ENCODE results near the gene CLN6. TPM values are rescaled to one million over a fixed set of nuclear protein-coding genes. Genes with fewer than 3 reads are reported as not detected.
A peak's percentile ranks its signal among the peaks of the same experiment; 100 is the strongest.

The CLN6 gene
- total and polyA plus RNA-seq, 10 donors, result 9.8 to 38.6 (median 27.1) TPM

GRCh38 chr15:68201879-68202261 is 27.7 kb downstream of the CLN6 start:
- 45 to 65% (median 51%) methylated on average over 3 of the region's 3 CpGs for WGBS, 5 donors
- H3K27ac ChIP-seq, result no peak overlapping the region

GRCh38 chr15:68201153-68201878 is 28.2 kb downstream of the CLN6 start:
- no peak for DNase-seq
- H3K9me3 ChIP-seq, result no peaks in the 10 kb centered on the region
- intact Hi-C loops (cut with DNase I; ENCODE audit: low total_unique reads), result no loop called here
- peaks cover 0 to 19% (median 0%) of the 10 kb centered on the region in 6 donors for H3K36me3 ChIP-seq
- H3K4me1 ChIP-seq, result peaks cover 0 to 62% (median 26%) of the 10 kb centered on the region in 6 donors
- H3K27ac ChIP-seq, result no peak overlapping the region
- 90 to 96% (median 92%) methylated on average over 6 to 7 of the region's 7 CpGs for WGBS, 5 donors
- no peak for TF ChIP-seq POLR2A (IDR thresholded peaks at IDR 0.05)
- TF ChIP-seq POLR2AphosphoS5 (IDR thresholded peaks at IDR 0.05), result peak in 1 of 3 donors; percentile 11
- TF ChIP-seq CTCF (IDR thresholded peaks at IDR 0.05 in 8 of 11, conservative IDR thresholded peaks at IDR 0.05 in 3 of 11), result no peak
- no peak overlapping the region for H3K4me3 ChIP-seq
- no peaks in the 10 kb centered on the region for H3K27me3 ChIP-seq (replicated peaks in 1 of 7)

More at GRCh38 chr15:68201879-68202261, 27.7 kb downstream of the CLN6 start:
- TF ChIP-seq POLR2AphosphoS5 (IDR thresholded peaks at IDR 0.05), result no peak
- no peak for TF ChIP-seq POLR2A (IDR thresholded peaks at IDR 0.05)
- TF ChIP-seq CTCF (IDR thresholded peaks at IDR 0.05 in 8 of 11, conservative IDR thresholded peaks at IDR 0.05 in 3 of 11), result no peak
- no peak overlapping the region for H3K4me3 ChIP-seq
- intact Hi-C loops (cut with DNase I; ENCODE audit: low total_unique reads), result no loop called here
- H3K27me3 ChIP-seq (replicated peaks in 1 of 7), result no peaks in the 10 kb centered on the region
- peaks cover 0 to 14% (median 0%) of the 10 kb centered on the region in 6 donors for H3K36me3 ChIP-seq
- H3K9me3 ChIP-seq, result no peaks in the 10 kb centered on the region
- DNase-seq, result no peak
- H3K4me1 ChIP-seq, result peaks cover 0 to 68% (median 29%) of the 10 kb centered on the region in 6 donors

GRCh38 chr15:68200016-68200861 is 29.3 kb downstream of the CLN6 start:
- no peak for DNase-seq
- Histone ChIP-seq H3K27me3 (replicated peaks in 1 of 7) (no peaks in the 10 kb centered on the region), H3K36me3 (peaks cover 0 to 29% (median 0%) of the 10 kb centered on the region in 6 donors), H3K4me3 (no peak overlapping the region), H3K4me1 (peaks cover 0 to 52% (median 17%) of the 10 kb centered on the region in 6 donors), H3K9me3 (no peaks in the 10 kb centered on the region), H3K27ac (no peak overlapping the region)
- peak in 1 of 3 donors; percentile 50 for TF ChIP-seq POLR2AphosphoS5 (IDR thresholded peaks at IDR 0.05)
- no peak for TF ChIP-seq POLR2A (IDR thresholded peaks at IDR 0.05)
- intact Hi-C loops (cut with DNase I; ENCODE audit: low total_unique reads), result no loop called here
- WGBS, 5 donors, result 78 to 90% (median 80%) methylated on average over 7 to 16 of the region's 16 CpGs

DNA sequence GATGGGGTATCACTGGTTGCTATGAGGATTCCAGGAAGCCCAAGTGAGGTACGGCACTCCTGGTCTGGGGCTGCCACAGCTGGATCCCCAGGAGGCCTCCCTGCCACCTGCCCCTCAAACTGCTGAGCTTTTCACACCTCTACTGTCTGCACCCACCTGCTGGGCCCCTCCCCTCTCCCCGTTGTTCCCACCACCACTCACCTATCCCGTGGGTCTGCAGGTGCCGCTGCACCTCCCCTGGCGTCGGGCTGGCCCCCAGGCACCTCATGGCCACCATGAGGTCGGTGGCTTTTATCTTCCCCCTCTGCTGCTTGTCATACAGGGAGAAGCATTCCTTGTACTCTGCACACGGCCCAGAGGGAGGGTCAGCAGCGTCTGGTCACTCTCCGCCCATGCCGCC is 30.2 kb downstream of the CLN6 start:
- peaks cover 0 to 38% (median 0%) of the 10 kb centered on the region in 6 donors for H3K36me3 ChIP-seq
- intact Hi-C loops (cut with DNase I; ENCODE audit: low total_unique reads), result no loop called here
- no peak for TF ChIP-seq POLR2A (IDR thresholded peaks at IDR 0.05)
- no peak for TF ChIP-seq CTCF (IDR thresholded peaks at IDR 0.05 in 8 of 11, conservative IDR thresholded peaks at IDR 0.05 in 3 of 11)
- peak in 2 of 3 donors; percentile 31 to 56 for TF ChIP-seq POLR2AphosphoS5 (IDR thresholded peaks at IDR 0.05)
- peaks cover 0 to 43% (median 8%) of the 10 kb centered on the region in 6 donors for H3K4me1 ChIP-seq
- no peaks in the 10 kb centered on the region for H3K9me3 ChIP-seq
- 74 to 79% (median 77%) methylated on average over 11 of the region's 11 CpGs for WGBS, 5 donors
- no peaks in the 10 kb centered on the region for H3K27me3 ChIP-seq (replicated peaks in 1 of 7)
- no peak overlapping the region for H3K27ac ChIP-seq
- DNase-seq, result no peak
- no peak overlapping the region for H3K4me3 ChIP-seq

All from spleen (tissue), 11 donors.